K562 (cell line): ENCODE measurements around the gene LSS. TPM values are rescaled to one million over a fixed set of nuclear protein-coding genes. Genes with fewer than 3 reads are reported as not detected.

Experiments used
- ATAC-seq: fragments of 200-7000 bp; cut with Tn5 transposase; 3 replicates; pipeline ENCODE4 v1.9.1; 2020; ENCODE audit warnings: moderate library complexity
- BruUV-seq: library from RNA; stranded (reverse); fragments of 400-500 nt; replicated peaks from 2 replicates; lab custom pipeline; 2021; lab: Mats Ljungman, UMichigan
- CTCF ChIA-PET: fragments of 300-600 bp; formaldehyde crosslinking; extraction: SDS; loops from one replicate; lab custom pipeline; 2021; ENCODE audit warnings: low intra/inter-chr PET ratio; lab: Yijun Ruan, JAX
- POLR2A ChIA-PET: fragments of 300-600, 350-650 bp; sonication (Branson Sonifier 250); formaldehyde crosslinking; extraction: SDS; loops from one replicate; lab custom pipeline; 2021; ENCODE audit warnings: antibody characterized with exemption, inconsistent platforms; lab: Yijun Ruan, JAX
- DNase-seq, 4 experiments: peaks; one replicate each; pipeline versions ENCODE4 v3.0.0 to v3.0.0-alpha.2; 2011 to 2018; ENCODE audit warnings: low spot score in 3 of 4, mixed read lengths in 3 of 4; ENCODE audit errors: extremely low read depth in 1 of 4
- FAIRE-seq: peaks from 2 replicates; lab custom pipeline; 2011; peaks lifted over from hg19 to GRCh38; lab: Jason Lieb, UNC
- H2AFZ ChIP-seq: 2 replicates; pipeline ENCODE4 v1.6.0; 2011; ENCODE audit warnings: low read depth, low read length, control low read depth, inconsistent platforms
- H3K27ac ChIP-seq: fragments of 200-600 bp; 3 replicates; pipeline ENCODE4 v1.8.0; 2011; ENCODE audit warnings: low read depth, mild to moderate bottlenecking, control low read depth, inconsistent platforms, low read length, moderate library complexity, mixed read lengths; ENCODE audit errors: extremely low read depth
- H3K27me3 ChIP-seq, 2 experiments: fragments of 300-600 bp in 1 of 2; 2 replicates in 1 of 2; 3 replicates in 1 of 2; pipeline versions ENCODE4 v1.6.0 to v1.8.0; 2011; ENCODE audit warnings: inconsistent platforms in 2 of 2, low read length in 2 of 2, mild to moderate bottlenecking in 1 of 2, mixed read lengths in 1 of 2, moderate library complexity in 1 of 2; ENCODE audit not compliant: control insufficient read depth in 2 of 2, insufficient read depth in 2 of 2
- H3K36me3 ChIP-seq: fragments of 300-600 bp; 3 replicates; pipeline ENCODE4 v1.8.0; 2011; ENCODE audit warnings: mild to moderate bottlenecking, low read length, inconsistent platforms; ENCODE audit not compliant: control insufficient read depth, insufficient read depth
- H3K4me1 ChIP-seq, 2 experiments: fragments of 200-600 bp in 1 of 2; replicated peaks in 1 of 2; 2 replicates in 1 of 2; 3 replicates in 1 of 2; pipeline versions ENCODE4 v1.5.1 to v1.8.0; 2011; ENCODE audit warnings: inconsistent platforms in 2 of 2, low read length in 2 of 2, mild to moderate bottlenecking in 1 of 2, mixed read lengths in 1 of 2, moderate library complexity in 1 of 2; ENCODE audit not compliant: control insufficient read depth in 2 of 2, insufficient read depth in 2 of 2
- H3K4me2 ChIP-seq: 2 replicates; pipeline ENCODE4 v1.6.1; 2011; ENCODE audit warnings: low read length, control low read depth, inconsistent platforms, mixed read lengths; ENCODE audit not compliant: insufficient read depth
- H3K4me3 ChIP-seq: fragments of 200-600 bp; sonication (generic), shearing (Covaris generic); 2 replicates; pipeline ENCODE4 v1.5.1; 2016; ENCODE audit warnings: control low read depth, inconsistent platforms
- H3K79me2 ChIP-seq: fragments of 200-600 bp; 3 replicates; pipeline ENCODE4 v1.8.0; 2011; ENCODE audit warnings: low read length, inconsistent platforms; ENCODE audit not compliant: control insufficient read depth, insufficient read depth
- H3K9ac ChIP-seq, 2 experiments: 2 replicates each; pipeline versions ENCODE4 v1.6.0 to v1.6.1; 2011; ENCODE audit warnings: low read depth in 2 of 2, low read length in 2 of 2, control low read depth in 1 of 2, inconsistent platforms in 1 of 2, mild to moderate bottlenecking in 1 of 2, mixed read lengths in 1 of 2; ENCODE audit not compliant: insufficient read depth in 1 of 2
- H3K9me1 ChIP-seq: one replicate; pipeline ENCODE4 v1.6.0; 2011; ENCODE audit warnings: inconsistent platforms, mild to moderate bottlenecking, low read length, moderate library complexity; ENCODE audit not compliant: control insufficient read depth, insufficient read depth
- H3K9me3 ChIP-seq: replicated peaks from 2 replicates; pipeline ENCODE4 v1.5.1; 2011; ENCODE audit warnings: low read depth, low read length, inconsistent platforms; ENCODE audit not compliant: control insufficient read depth, insufficient read depth
- H4K20me1 ChIP-seq: replicated peaks from 2 replicates; pipeline ENCODE4 v1.6.1; 2011; ENCODE audit warnings: low read length, inconsistent platforms, mixed read lengths; ENCODE audit not compliant: control insufficient read depth, insufficient read depth
- BRF2 ChIP-seq: IDR thresholded peaks from 3 replicates; pipeline ENCODE4 v1.6.1; 2011; ENCODE audit warnings: borderline replicate concordance, mild to moderate bottlenecking; ENCODE audit not compliant: insufficient read length, insufficient read depth
- CHCHD3 ChIP-seq: fragments of 250-450 bp; sonication (Bioruptor Pico); IDR thresholded peaks from 2 replicates; pipeline ENCODE4 v2.1.2; 2022; ENCODE audit warnings: mild to moderate bottlenecking
- KDM1A ChIP-seq, 2 experiments: fragments of 450-650 bp; IDR thresholded peaks; 2 replicates each; pipeline ENCODE4 v1.6.1; 2016; ENCODE audit warnings: mild to moderate bottlenecking in 2 of 2
- NFATC3 ChIP-seq: fragments of 450-650 bp; IDR thresholded peaks from 2 replicates; pipeline ENCODE4 v1.6.1; 2017; ENCODE audit warnings: mild to moderate bottlenecking
- NFIC ChIP-seq: fragments of 450-650 bp; IDR thresholded peaks from 2 replicates; pipeline ENCODE4 v1.6.1; 2017; ENCODE audit warnings: mild to moderate bottlenecking, inconsistent platforms
- RBM25 ChIP-seq: fragments of 200-400 bp; formaldehyde crosslinking; IDR thresholded peaks from 2 replicates; pipeline ENCODE4 v1.6.1; 2018; ENCODE audit warnings: low read length, low read depth, moderate library complexity; ENCODE audit not compliant: severe bottlenecking
- ZNF445 ChIP-seq: fragments of 250-450 bp; sonication (Bioruptor Pico); IDR thresholded peaks from 2 replicates; pipeline ENCODE4 v1.4.0; 2020; ENCODE audit warnings: low read depth, mild to moderate bottlenecking, moderate library complexity
- WGBS: fragments of 100-300 bp; shearing (Covaris generic); methylation state at CpG from one replicate; pipeline ENCODE4 v1.1.6; 2016; ENCODE audit warnings: low coverage, mixed read lengths; ENCODE audit not compliant: insufficient coverage; ENCODE audit errors: missing lambda C conversion rate; 5-methylcytosine and 5-hydroxymethylcytosine counted together
- in situ Hi-C: fragments of 300-500 bp; cut with MboI; formaldehyde crosslinking; loops from 4 replicates; pipeline ENCODE4 v1.15.0; 2018; ENCODE audit warnings: inconsistent platforms, mixed read lengths
- intact Hi-C: fragments of 100-400 bp; cut with micrococcal nuclease; formaldehyde crosslinking; loops from 2 replicates; pipeline ENCODE4 v1.14.2; 2022
- polyA plus RNA-seq, 8 experiments: library from polyadenylated mRNA; depleted of rRNA in 4 of 8; stranded (reverse) in 5 of 8; unstranded in 3 of 8; fragments of >200 nt; fragmentation: Nextera tagmentation in 2 of 8; fragmentation: Illumina TruSeq in 1 of 8; extraction: Ambion mirVana in 2 of 8; extraction: Trizol in 1 of 8; gene quantifications; 2 replicates each; pipeline versions ENCODE4 v1.2.1 to v1.2.3, GENCODE V29; 2011 to 2014; ENCODE audit warnings: inconsistent platforms in 1 of 8, missing spikeins in 1 of 8
- total RNA-seq, 7 experiments: library from RNA; depleted of rRNA in 6 of 7; stranded (reverse); fragments of >200 nt in 6 of 7; fragmentation: Illumina TruSeq in 2 of 7; extraction: Trizol in 2 of 7; gene quantifications; 2 replicates each; pipeline versions ENCODE4 v1.2.1 to v1.2.3, GENCODE V29; 2011 to 2021; ENCODE audit warnings: low replicate concordance in 1 of 7

LSS gene
- total and polyA plus RNA-seq, 9 of the 15 experiments (the other 6 are each of a cell fraction or from before 2014, with no cell fraction given): 2.2 to 89.5 (median 37.4) TPM

DNA sequence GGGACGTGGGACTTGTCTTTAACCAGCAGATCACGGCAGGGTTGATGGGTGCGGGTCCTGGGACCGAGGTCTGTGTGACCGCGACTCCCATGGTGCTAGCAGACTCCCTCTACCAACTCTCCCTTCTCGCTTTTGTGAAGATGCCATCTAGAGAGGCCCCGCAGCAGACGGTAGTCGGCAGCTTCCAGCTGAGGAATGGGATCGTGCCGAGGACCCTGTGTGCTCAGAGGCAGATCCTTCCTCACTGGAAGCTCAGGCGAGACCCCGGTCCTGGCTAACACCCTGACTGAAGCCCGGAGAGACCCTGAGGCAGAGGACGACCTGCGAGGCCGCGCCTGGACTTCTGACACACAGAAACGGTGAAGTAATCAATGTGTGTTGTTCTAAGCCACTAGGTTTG, 31.8 kb downstream of the LSS start:
- H3K9me1 ChIP-seq: no peaks in the 10 kb centered on the region
- no TSS peak for BruUV-seq
- H3K36me3 ChIP-seq: peaks cover 93% of the 10 kb centered on the region
- TF ChIP-seq ZNF445: no peak
- TF ChIP-seq CHCHD3 (CRISPR knock-in tag): no peak
- no peak for TF ChIP-seq BRF2
- TF ChIP-seq NFATC3: no peak
- TF ChIP-seq KDM1A (IDR thresholded peaks at IDR 0.05): no peak
- no peak for TF ChIP-seq RBM25
- TF ChIP-seq NFIC: no peak
- no peak for DNase-seq
- no peak for ATAC-seq
- WGBS: 93% methylated on average over 18 of the region's 20 CpGs
- H3K9me3 ChIP-seq: no peaks in the 10 kb centered on the region
- H3K27me3 ChIP-seq: no peaks in the 10 kb centered on the region
- CTCF ChIA-PET: no interaction called here
- no peak overlapping the region for H3K4me2 ChIP-seq
- no peak overlapping the region for H3K4me3 ChIP-seq
- peaks cover 0 to 7% of the 10 kb centered on the region in 2 experiments; a peak in 3 of 5 replicates for H3K4me1 ChIP-seq
- no peaks in the 10 kb centered on the region for H3K79me2 ChIP-seq
- H3K9ac ChIP-seq: no peak overlapping the region
- POLR2A ChIA-PET: interaction anchor here (1.1 kb wide), 1 partner anchor 248 kb away, joined by 3 read pairs; no protein-coding TSS in a partner anchor
- in situ Hi-C loops (no loop called here), intact Hi-C loops (no loop called here)
- H4K20me1 ChIP-seq: no peaks in the 10 kb centered on the region
- FAIRE-seq: no peak
- H2AFZ ChIP-seq: no peak overlapping the region
- no peak overlapping the region for H3K27ac ChIP-seq
